ENCODE results near the gene GRAMD1A. TPM values are rescaled to one million over a fixed set of nuclear protein-coding genes. Genes with fewer than 3 reads are reported as not detected.

GRAMD1A gene
- polyA plus RNA-seq, 1 donor from 2014 or later, result 19.0 TPM

- no peak overlapping the region for H3K4me3 ChIP-seq (ENCODE audit: low read length)
- no peaks in the 10 kb centered on the region for H3K9me3 ChIP-seq (ENCODE audit: low read length)
- no peaks in the 10 kb centered on the region for H4K20me1 ChIP-seq (ENCODE audit: insufficient read depth)
- no peaks in the 10 kb centered on the region for H3K9me2 ChIP-seq (ENCODE audit: insufficient read depth, low read length)
- no peaks in the 10 kb centered on the region for H3F3A ChIP-seq (ENCODE audit: insufficient read depth, low read length, poor library complexity, severe bottlenecking)
- no peak overlapping the region for H3K4me2 ChIP-seq (ENCODE audit: low read length)
- no peak overlapping the region for H2AFZ ChIP-seq (ENCODE audit: low read depth, low read length)
- H3K27ac ChIP-seq (ENCODE audit: low read length), result no peak overlapping the region
- TF ChIP-seq TAF1 (IDR thresholded peaks at IDR 0.05; ENCODE audit: low read depth) (no peak), MXI1 (conservative IDR thresholded peaks at IDR 0.05; ENCODE audit: poor library complexity, severe bottlenecking) (no peak), EP300 (conservative IDR thresholded peaks at IDR 0.05; ENCODE audit: poor library complexity, severe bottlenecking) (no peak), REST (IDR thresholded peaks at IDR 0.05; ENCODE audit: borderline replicate concordance) (no peak), EZH2 (IDR thresholded peaks at IDR 0.05; ENCODE audit: borderline replicate concordance, insufficient read depth, low read length, poor library complexity, severe bottlenecking) (no peak), RAD21 (conservative IDR thresholded peaks at IDR 0.05) (no peak), SMC3 (conservative IDR thresholded peaks at IDR 0.05; ENCODE audit: poor library complexity) (no peak), POLR2AphosphoS5 (IDR thresholded peaks at IDR 0.05) (no peak)
- TF ChIP-seq, protein P1, sequence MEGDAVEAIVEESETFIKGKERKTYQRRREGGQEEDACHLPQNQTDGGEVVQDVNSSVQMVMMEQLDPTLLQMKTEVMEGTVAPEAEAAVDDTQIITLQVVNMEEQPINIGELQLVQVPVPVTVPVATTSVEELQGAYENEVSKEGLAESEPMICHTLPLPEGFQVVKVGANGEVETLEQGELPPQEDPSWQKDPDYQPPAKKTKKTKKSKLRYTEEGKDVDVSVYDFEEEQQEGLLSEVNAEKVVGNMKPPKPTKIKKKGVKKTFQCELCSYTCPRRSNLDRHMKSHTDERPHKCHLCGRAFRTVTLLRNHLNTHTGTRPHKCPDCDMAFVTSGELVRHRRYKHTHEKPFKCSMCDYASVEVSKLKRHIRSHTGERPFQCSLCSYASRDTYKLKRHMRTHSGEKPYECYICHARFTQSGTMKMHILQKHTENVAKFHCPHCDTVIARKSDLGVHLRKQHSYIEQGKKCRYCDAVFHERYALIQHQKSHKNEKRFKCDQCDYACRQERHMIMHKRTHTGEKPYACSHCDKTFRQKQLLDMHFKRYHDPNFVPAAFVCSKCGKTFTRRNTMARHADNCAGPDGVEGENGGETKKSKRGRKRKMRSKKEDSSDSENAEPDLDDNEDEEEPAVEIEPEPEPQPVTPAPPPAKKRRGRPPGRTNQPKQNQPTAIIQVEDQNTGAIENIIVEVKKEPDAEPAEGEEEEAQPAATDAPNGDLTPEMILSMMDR (IDR thresholded peaks at IDR 0.05; ENCODE audit: poor library complexity, severe bottlenecking), result no peak
- no peaks in the 10 kb centered on the region for H3K79me2 ChIP-seq (replicated peaks; ENCODE audit: insufficient read depth, low read length)
- H3K27me3 ChIP-seq (ENCODE audit: insufficient read depth, low read depth, low read length), result no peaks in the 10 kb centered on the region
- H3K9ac ChIP-seq (ENCODE audit: low read length), result no peak overlapping the region
- no peaks in the 10 kb centered on the region for H3K36me3 ChIP-seq (ENCODE audit: insufficient read depth, low read length)
These were observed 14.7 kb upstream of the GRAMD1A start for GRCh38 chr19:34985249-34986022.

DNA sequence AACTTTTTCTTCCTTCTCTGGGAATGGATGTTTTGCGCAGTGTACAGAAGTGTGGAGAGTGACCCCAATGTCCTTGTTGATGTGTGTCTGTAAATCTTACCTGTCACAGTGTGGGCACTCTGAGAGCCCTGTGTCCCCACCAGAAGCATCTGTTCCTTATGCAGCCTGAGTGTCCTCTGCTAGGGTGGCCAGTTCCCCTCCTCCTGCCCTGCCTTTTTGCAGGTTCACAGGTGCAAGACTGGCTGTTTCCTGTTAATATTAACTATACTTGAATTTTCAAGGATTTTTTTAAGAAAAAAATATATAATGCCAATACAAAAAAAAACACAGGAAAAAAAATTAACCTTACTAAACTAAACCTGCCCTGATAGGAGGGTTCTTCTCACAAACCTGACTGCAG is 12.0 kb upstream of the GRAMD1A start:
- TF ChIP-seq RAD21 (conservative IDR thresholded peaks at IDR 0.05) (no peak), MXI1 (conservative IDR thresholded peaks at IDR 0.05; ENCODE audit: poor library complexity, severe bottlenecking) (no peak), EP300 (conservative IDR thresholded peaks at IDR 0.05; ENCODE audit: poor library complexity, severe bottlenecking) (no peak), TAF1 (IDR thresholded peaks at IDR 0.05; ENCODE audit: low read depth) (no peak), EZH2 (IDR thresholded peaks at IDR 0.05; ENCODE audit: borderline replicate concordance, insufficient read depth, low read length, poor library complexity, severe bottlenecking) (no peak), POLR2AphosphoS5 (IDR thresholded peaks at IDR 0.05) (no peak), REST (IDR thresholded peaks at IDR 0.05; ENCODE audit: borderline replicate concordance) (no peak), SMC3 (conservative IDR thresholded peaks at IDR 0.05; ENCODE audit: poor library complexity) (no peak)
- TF ChIP-seq, protein P1 (IDR thresholded peaks at IDR 0.05; ENCODE audit: poor library complexity, severe bottlenecking), result no peak
- Histone ChIP-seq H3K9me3 (ENCODE audit: low read length) (no peaks in the 10 kb centered on the region), H4K20me1 (ENCODE audit: insufficient read depth) (no peaks in the 10 kb centered on the region), H3K4me3 (ENCODE audit: low read length) (no peak overlapping the region), H3F3A (ENCODE audit: insufficient read depth, low read length, poor library complexity, severe bottlenecking) (no peaks in the 10 kb centered on the region), H3K4me2 (ENCODE audit: low read length) (no peak overlapping the region), H2AFZ (ENCODE audit: low read depth, low read length) (no peak overlapping the region), H3K9me2 (ENCODE audit: insufficient read depth, low read length) (no peaks in the 10 kb centered on the region), H3K36me3 (ENCODE audit: insufficient read depth, low read length) (no peaks in the 10 kb centered on the region), H3K9ac (ENCODE audit: low read length) (no peak overlapping the region), H3K27me3 (ENCODE audit: insufficient read depth, low read depth, low read length) (no peaks in the 10 kb centered on the region), H3K79me2 (replicated peaks; ENCODE audit: insufficient read depth, low read length) (no peaks in the 10 kb centered on the region), H3K27ac (ENCODE audit: low read length) (no peak overlapping the region)

Data from neural cell (in vitro differentiated cells).